ENCODE measurements around the gene SEC14L6. TPM values are rescaled to one million over a fixed set of nuclear protein-coding genes. Genes with fewer than 3 reads are reported as not detected.

The SEC14L6 gene
- polyA plus RNA-seq, 1 donor (not counting 4 experiments of a cell fraction or from before 2014, with no cell fraction given), result not detected

DNA sequence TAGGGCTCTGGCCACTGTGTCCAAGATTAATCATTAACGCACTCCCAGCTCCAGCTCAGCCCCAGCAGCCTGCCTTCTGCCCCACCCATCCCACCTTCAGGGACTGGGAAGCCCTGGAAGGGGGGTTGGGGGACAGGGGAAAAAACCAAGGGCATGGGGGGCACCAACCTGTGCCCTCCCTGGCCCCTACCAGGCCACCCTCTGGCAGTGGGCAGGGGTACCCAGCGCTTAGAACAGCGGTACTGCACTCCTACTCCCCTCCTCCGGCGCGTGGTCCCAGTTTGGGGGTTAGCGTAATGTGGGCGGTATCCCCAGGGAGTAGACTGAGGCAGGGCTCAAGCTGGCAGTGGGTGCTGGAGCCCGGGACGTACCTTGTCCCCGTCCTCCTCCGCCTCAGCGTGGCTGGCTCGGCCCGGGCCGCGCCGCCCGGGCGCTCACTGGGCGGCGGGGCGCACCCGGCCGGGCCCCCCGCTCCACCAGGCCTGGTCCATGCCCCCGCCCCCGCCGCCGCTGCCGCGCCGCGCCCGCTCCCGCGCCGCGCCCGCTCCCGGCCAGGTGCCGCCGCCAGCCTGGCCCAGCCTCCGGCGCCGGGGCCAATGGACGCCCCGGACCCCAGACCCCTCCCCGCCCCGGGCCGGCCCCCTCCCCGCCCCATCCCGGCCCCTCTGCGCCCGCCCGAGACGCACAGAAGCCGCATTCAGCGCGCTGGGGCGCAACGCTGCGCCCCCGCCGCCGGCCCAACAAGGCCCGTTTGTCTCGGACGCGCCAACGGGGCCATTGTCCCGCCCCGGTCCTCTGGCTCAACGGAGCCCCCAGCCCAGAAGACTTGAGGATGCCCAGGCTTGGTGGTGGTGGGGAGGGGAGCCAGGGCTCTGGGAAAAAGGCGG lies 27.8 kb upstream of the SEC14L6 start, which contains the start of gene GAL3ST1:
Gene GAL3ST1, minus strand, starts transcription at position 571 of the 887 bp plus-strand sequence. CDS start 17,273 bp downstream, outside the sequence.
- Histone ChIP-seq H3K27ac (ENCODE audit: control insufficient read depth, insufficient read depth, low read length) (no peak within 1 kb of the TSS), H3K27me3 (ENCODE audit: control insufficient read depth, extremely low read depth, insufficient read depth, low read length) (peaks cover 4% of the 10 kb centered on the region), H3K4me1 (ENCODE audit: control insufficient read depth, extremely low read depth, insufficient read depth, low read length) (peaks cover 2% of the 10 kb centered on the region), H3K9me1 (ENCODE audit: control insufficient read depth, extremely low read depth, insufficient read depth, low read length) (no peaks in the 10 kb centered on the region), H3K4me3 (ENCODE audit: control insufficient read depth in 2 of 3, extremely low read depth in 1 of 3, insufficient read depth in 2 of 3, low read depth in 1 of 3, low read length in 3 of 3) (no peak within 1 kb of the TSS), H3K9ac (ENCODE audit: control insufficient read depth, extremely low read depth, insufficient read depth, low read length) (no peak within 1 kb of the TSS), H2AFZ (ENCODE audit: control insufficient read depth, low read length) (no peak within 1 kb of the TSS), H3K36me3 (ENCODE audit: control insufficient read depth in 2 of 2, extremely low read depth in 1 of 2, insufficient read depth in 2 of 2, low read length in 2 of 2) (peaks cover 25 to 30% of the 10 kb centered on the region in 2 experiments), H3K79me2 (ENCODE audit: control insufficient read depth, insufficient read depth, low read length) (no peaks in the 10 kb centered on the region), H3K9me3 (ENCODE audit: control insufficient read depth, low read depth, low read length) (no peaks in the 10 kb centered on the region), H3K4me2 (ENCODE audit: control insufficient read depth, extremely low read depth, insufficient read depth, low read depth, low read length) (no peak within 1 kb of the TSS), H4K20me1 (ENCODE audit: control insufficient read depth, extremely low read depth, insufficient read depth, low read length) (peaks cover 2% of the 10 kb centered on the region)
- no peak for FAIRE-seq
- dilution Hi-C loops (cut with MboI; ENCODE audit: extremely low pct_ligation_motif_present, low sequenced_read_pairs), result no loop called here
- TF ChIP-seq CTCF (optimal IDR thresholded peaks at IDR 0.05 in 1 of 3, IDR thresholded peaks at IDR 0.05 in 1 of 3, conservative IDR thresholded peaks at IDR 0.05 in 1 of 3; ENCODE audit: extremely low read depth in 1 of 3, insufficient read depth in 2 of 3, low read length in 3 of 3), result no peak
- TF ChIP-seq EZH2 (IDR thresholded peaks at IDR 0.05; ENCODE audit: low read length), result no peak
- no peak for DNase-seq (ENCODE audit: low read depth, low spot score)

GRCh38 chr22:30573594-30574094 lies 27.1 kb upstream of the SEC14L6 start:
- Histone ChIP-seq H3K4me2 (ENCODE audit: control insufficient read depth, extremely low read depth, insufficient read depth, low read depth, low read length) (no peak overlapping the region), H3K79me2 (ENCODE audit: control insufficient read depth, insufficient read depth, low read length) (no peaks in the 10 kb centered on the region)
- dilution Hi-C loops (cut with MboI; ENCODE audit: extremely low pct_ligation_motif_present, low sequenced_read_pairs), result no loop called here

More at GRCh38 chr22:30573594-30574094, 27.1 kb upstream of the SEC14L6 start:
- TF ChIP-seq CTCF (optimal IDR thresholded peaks at IDR 0.05 in 1 of 3, IDR thresholded peaks at IDR 0.05 in 1 of 3, conservative IDR thresholded peaks at IDR 0.05 in 1 of 3; ENCODE audit: extremely low read depth in 1 of 3, insufficient read depth in 2 of 3, low read length in 3 of 3) (no peak), EZH2 (IDR thresholded peaks at IDR 0.05; ENCODE audit: low read length) (no peak)
- Histone ChIP-seq H3K9me1 (ENCODE audit: control insufficient read depth, extremely low read depth, insufficient read depth, low read length) (no peaks in the 10 kb centered on the region), H2AFZ (ENCODE audit: control insufficient read depth, low read length) (no peak overlapping the region), H4K20me1 (ENCODE audit: control insufficient read depth, extremely low read depth, insufficient read depth, low read length) (peaks cover 2% of the 10 kb centered on the region), H3K9ac (ENCODE audit: control insufficient read depth, extremely low read depth, insufficient read depth, low read length) (no peak overlapping the region), H3K27ac (ENCODE audit: control insufficient read depth, insufficient read depth, low read length) (no peak overlapping the region), H3K9me3 (ENCODE audit: control insufficient read depth, low read depth, low read length) (no peaks in the 10 kb centered on the region), H3K4me1 (ENCODE audit: control insufficient read depth, extremely low read depth, insufficient read depth, low read length) (peaks cover 2% of the 10 kb centered on the region), H3K36me3 (ENCODE audit: control insufficient read depth in 2 of 2, extremely low read depth in 1 of 2, insufficient read depth in 2 of 2, low read length in 2 of 2) (peaks cover 18 to 23% of the 10 kb centered on the region in 2 experiments), H3K27me3 (ENCODE audit: control insufficient read depth, extremely low read depth, insufficient read depth, low read length) (peaks cover 4% of the 10 kb centered on the region), H3K4me3 (ENCODE audit: control insufficient read depth in 2 of 3, extremely low read depth in 1 of 3, insufficient read depth in 2 of 3, low read depth in 1 of 3, low read length in 3 of 3) (no peak overlapping the region)
- no peak for DNase-seq (ENCODE audit: low read depth, low spot score)
- no peak for FAIRE-seq
